CMK (cell line): ENCODE results near the gene ADAMTS19.

Experiments used
- DNase-seq: peaks from one replicate; pipeline ENCODE4 v3.0.0-alpha.2; 2010; ENCODE audit warnings: low read depth

ADAMTS19 gene

DNA sequence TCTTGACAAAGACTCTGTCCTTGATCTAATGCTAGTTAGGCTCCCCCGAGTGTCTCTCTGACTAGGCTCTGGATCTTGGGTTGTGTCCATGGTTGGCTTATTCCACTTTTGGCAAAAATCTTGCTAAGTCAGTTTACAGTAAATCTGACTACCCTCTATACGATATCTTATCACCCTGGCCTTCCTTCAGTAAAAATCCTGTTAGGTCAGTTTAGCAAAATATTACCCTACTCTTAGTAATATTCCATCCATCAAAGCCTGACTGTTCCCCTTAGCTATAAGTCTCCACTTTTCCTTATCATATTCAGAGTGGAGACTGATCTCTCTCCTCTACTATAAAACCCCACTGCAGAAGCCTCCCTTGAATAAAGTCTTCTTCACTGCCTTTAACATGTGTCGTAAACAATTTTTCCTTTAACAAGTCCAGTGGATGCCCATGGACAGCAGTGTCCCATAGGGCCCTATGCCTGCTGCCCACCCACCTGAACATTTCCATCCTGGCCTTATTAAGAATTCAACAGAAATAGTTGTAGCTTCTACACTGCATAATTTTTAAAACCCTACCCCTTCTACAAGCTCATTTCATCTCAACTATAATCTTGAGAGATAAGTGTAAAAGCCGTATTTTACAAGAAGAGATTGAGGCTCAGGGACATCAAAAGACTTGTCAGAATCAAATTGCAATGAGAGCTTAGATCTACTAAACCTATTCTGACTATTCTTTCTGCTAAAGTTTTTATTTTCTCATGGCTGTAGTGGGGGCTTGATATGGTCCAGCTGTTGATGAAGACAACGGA lies 310.1 kb downstream of the ADAMTS19 start:
- DNase-seq, result no peak

DNA sequence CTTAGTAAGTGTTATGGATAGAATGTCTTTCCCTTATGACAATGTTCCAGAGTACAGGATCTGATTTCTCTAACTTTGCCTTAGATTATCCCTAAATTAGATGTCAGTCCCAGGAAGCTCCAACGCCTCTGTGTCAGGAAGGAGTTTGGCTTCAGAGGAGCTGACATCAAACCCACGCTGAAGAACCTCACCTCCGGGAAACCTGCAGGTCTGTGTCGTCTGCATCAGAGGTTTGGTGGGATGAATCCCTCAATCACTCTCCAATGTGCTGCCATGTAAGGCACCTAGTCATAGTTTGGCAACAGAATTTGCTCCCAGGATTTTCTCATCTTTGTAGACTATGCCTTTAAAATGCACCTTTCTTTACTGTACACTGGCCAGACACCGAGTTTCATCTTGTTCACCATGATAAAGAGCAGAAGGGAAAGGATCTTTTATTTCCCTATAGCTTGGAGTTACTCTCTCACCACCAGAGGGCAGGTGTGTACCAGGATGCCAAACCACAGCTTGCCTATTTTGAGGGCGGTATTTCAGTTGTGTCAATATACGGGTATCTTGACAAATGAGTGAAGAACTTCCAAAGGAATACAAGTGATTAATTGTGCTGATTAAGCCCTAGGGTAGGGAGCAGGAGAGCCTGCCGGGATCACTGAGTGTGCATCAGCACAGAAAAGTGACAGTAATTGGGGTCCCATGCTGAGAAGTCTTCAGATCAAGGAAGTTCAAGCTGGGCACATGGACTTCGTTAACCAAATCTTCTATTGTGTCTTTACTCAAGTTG lies 311.1 kb downstream of the ADAMTS19 start:
- DNase-seq, result peak; percentile 4

DNA sequence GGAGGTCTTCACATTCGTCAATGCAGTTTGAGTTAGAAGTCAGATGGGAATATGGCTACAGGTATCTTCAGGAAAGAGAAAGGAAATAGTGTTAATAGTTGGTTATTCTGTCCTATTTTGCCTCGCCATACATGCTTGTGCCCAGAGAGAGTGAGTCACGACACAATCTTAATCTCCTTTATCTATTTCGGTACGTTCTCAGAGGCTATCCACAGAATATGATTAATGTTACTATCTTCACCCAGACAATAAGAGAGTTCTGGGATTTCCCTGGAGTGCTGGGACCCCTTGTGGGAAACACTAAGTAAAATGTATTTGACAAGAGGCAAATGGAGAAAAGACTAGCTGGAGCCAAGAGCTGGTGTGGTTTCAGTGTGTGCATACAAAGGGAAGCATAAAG lies 313.3 kb downstream of the ADAMTS19 start:
- DNase-seq, result no peak

DNA sequence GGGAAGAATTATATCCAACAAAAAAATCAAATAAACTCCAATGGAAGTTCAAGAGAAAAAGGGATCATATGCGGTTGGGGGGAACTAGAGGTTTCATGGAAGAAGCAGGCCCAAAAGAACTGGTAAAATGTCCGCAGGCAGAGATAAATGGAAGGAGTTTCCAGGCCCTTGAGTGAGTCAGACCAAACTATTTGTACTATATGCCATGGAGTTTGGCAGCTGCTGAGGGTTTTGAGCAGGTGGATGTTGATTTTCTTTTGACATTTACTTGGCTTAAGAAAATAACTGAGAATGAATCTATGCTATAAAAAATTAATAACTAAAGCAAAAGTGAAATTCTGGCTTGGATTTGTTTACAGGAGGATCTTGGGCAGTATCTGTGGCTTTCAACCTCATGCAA lies 321.5 kb downstream of the ADAMTS19 start:
- no peak for DNase-seq
